ENCODE data around the gene CLDN7. TPM values are rescaled to one million over a fixed set of nuclear protein-coding genes. Genes with fewer than 3 reads are reported as not detected.

CLDN7 gene
- total RNA-seq, 1 experiment from 2014 or later = 286 TPM

- POLR2A ChIA-PET = no interaction called here
- CTCF ChIA-PET = no interaction called here
- Histone ChIP-seq H3K27me3 (ENCODE audit: insufficient read depth, low read length) (no peaks in the 10 kb centered on the region), H3K9me3 (ENCODE audit: control insufficient read depth in 1 of 2, insufficient read depth in 1 of 2, low read depth in 1 of 2, low read length in 2 of 2) (no peaks in the 10 kb centered on the region), H4K20me1 (ENCODE audit: insufficient read depth) (no peaks in the 10 kb centered on the region), H3K4me1 (ENCODE audit: control insufficient read depth in 1 of 2, insufficient read depth in 2 of 2, low read length in 2 of 2) (peaks cover 13 to 32% of the 10 kb centered on the region in 2 experiments), H3K4me3 (replicated peaks in 1 of 2; ENCODE audit: low read depth in 1 of 2, low read length in 2 of 2) (no peak overlapping the region), H3K4me2 (ENCODE audit: low read length) (no peak overlapping the region), H3K36me3 (ENCODE audit: control insufficient read depth in 1 of 2, insufficient read depth in 2 of 2, low read length in 2 of 2) (no peaks in the 10 kb centered on the region), H3K79me2 (ENCODE audit: insufficient read depth, low read length) (no peaks in the 10 kb centered on the region), H3K9me2 (ENCODE audit: insufficient read depth) (no peaks in the 10 kb centered on the region), H3K27ac (ENCODE audit: low read depth, low read length) (no peak overlapping the region), H3K9ac (ENCODE audit: low read length) (no peak overlapping the region), H2AFZ (ENCODE audit: low read depth, low read length, poor library complexity, severe bottlenecking) (no peak overlapping the region)
- ATAC-seq = no peak
- no peak for DNase-seq (ENCODE audit: low read depth, low spot score)
- no peak for TF ChIP-seq EZH2phosphoT487 (IDR thresholded peaks at IDR 0.05; ENCODE audit: borderline replicate concordance)
- RAD21 ChIA-PET (ENCODE audit: low non-redundant PET in 1 of 2, low total read pairs in 2 of 2, uncharacterized antibody in 2 of 2, unreplicated experiment in 2 of 2) = no interaction called here
- no TSS peak for BruUV-seq (replicated peaks)
- intact Hi-C loops (cut with micrococcal nuclease) = no loop called here
Measured at GRCh38 chr17:7284911-7285310, 22.6 kb upstream of the CLDN7 start.

- Histone ChIP-seq H2AFZ (ENCODE audit: low read depth, low read length, poor library complexity, severe bottlenecking) (no peak overlapping the region), H4K20me1 (ENCODE audit: insufficient read depth) (no peaks in the 10 kb centered on the region), H3K4me3 (replicated peaks in 1 of 2; ENCODE audit: low read depth in 1 of 2, low read length in 2 of 2) (no peak overlapping the region), H3K9ac (ENCODE audit: low read length) (no peak overlapping the region), H3K27me3 (ENCODE audit: insufficient read depth, low read length) (no peaks in the 10 kb centered on the region), H3K4me2 (ENCODE audit: low read length) (no peak overlapping the region), H3K9me2 (ENCODE audit: insufficient read depth) (no peaks in the 10 kb centered on the region), H3K9me3 (ENCODE audit: control insufficient read depth in 1 of 2, insufficient read depth in 1 of 2, low read depth in 1 of 2, low read length in 2 of 2) (no peaks in the 10 kb centered on the region), H3K27ac (ENCODE audit: low read depth, low read length) (no peak overlapping the region; the same call in 1 of the 2 replicates), H3K4me1 (ENCODE audit: control insufficient read depth in 1 of 2, insufficient read depth in 2 of 2, low read length in 2 of 2) (peaks cover 13 to 34% of the 10 kb centered on the region in 2 experiments), H3K36me3 (ENCODE audit: control insufficient read depth in 1 of 2, insufficient read depth in 2 of 2, low read length in 2 of 2) (no peaks in the 10 kb centered on the region), H3K79me2 (ENCODE audit: insufficient read depth, low read length) (no peaks in the 10 kb centered on the region)
- DNase-seq (ENCODE audit: low read depth, low spot score) (no peak), ATAC-seq (no peak)
- CTCF ChIA-PET = interaction anchor here (1.2 kb wide), 1 partner anchor 13 kb away, joined by 3 read pairs; no protein-coding TSS in a partner anchor
- no TSS peak for BruUV-seq (replicated peaks)
- RAD21 ChIA-PET (ENCODE audit: low non-redundant PET in 1 of 2, low total read pairs in 2 of 2, uncharacterized antibody in 2 of 2, unreplicated experiment in 2 of 2) = no interaction called here
- TF ChIP-seq ZNF274 (IDR thresholded peaks at IDR 0.05; ENCODE audit: low read depth, low read length) (no peak), RAD21 (IDR thresholded peaks at IDR 0.05; ENCODE audit: low read depth) (no peak)
- POLR2A ChIA-PET = interaction anchor here (0.9 kb wide), 1 partner anchor 18 kb away, joined by 3 read pairs; no protein-coding TSS in a partner anchor
- intact Hi-C loops (cut with micrococcal nuclease) = no loop called here
Measured at GRCh38 chr17:7283471-7284216, 21.4 kb upstream of the CLDN7 start.

Measured in HCT116 (cell line).